Measurements from ENCODE around the gene PJVK.
A peak's percentile ranks its signal among the peaks of the same experiment; 100 is the strongest.
"Not testable (repeated sequence)": the region's sequence is repeated elsewhere in the genome, so short reads cannot be mapped to it uniquely, and the experiment has no call there.

PJVK gene

DNA sequence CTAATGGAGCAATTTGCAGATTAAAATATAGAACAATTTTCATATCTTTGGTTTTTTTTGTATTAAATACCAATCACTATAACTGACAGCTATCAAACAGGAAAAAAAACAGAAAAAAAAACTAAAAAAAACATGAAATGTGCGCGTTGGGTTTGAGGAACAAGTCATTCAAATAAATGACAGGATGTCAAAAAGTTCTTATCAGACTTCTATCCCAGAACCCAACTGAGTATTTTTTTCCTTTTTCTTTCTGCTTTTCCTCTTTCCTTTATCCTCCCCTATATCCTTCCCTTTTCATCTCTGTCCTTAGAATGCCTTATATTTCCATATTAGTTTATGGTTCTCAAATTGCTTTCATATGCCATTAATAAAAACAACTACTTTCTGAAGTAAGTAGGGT lies 14.5 kb upstream of the PJVK start:
- DNase-seq (ENCODE audit: low spot score): no peak

DNA sequence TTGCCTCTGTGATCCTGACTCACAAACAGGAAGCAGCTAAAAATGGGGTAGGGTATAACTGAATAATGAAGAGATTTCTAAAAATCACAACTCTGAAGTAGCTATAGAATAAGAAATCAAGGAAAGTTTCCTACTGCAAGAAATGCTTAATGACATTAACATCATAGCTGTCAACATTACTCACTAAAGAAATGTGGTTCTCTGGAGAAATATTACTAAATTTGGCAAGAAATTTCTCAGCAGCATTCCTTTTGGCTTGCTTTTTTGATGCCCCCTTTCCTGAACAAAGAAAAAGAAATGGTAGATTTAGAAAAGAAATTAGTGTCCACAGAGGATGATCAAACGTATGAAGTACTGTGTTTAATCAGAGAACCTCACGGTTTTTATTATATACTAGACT lies 9.8 kb upstream of the PJVK start:
- DNase-seq (ENCODE audit: low spot score): no peak

DNA sequence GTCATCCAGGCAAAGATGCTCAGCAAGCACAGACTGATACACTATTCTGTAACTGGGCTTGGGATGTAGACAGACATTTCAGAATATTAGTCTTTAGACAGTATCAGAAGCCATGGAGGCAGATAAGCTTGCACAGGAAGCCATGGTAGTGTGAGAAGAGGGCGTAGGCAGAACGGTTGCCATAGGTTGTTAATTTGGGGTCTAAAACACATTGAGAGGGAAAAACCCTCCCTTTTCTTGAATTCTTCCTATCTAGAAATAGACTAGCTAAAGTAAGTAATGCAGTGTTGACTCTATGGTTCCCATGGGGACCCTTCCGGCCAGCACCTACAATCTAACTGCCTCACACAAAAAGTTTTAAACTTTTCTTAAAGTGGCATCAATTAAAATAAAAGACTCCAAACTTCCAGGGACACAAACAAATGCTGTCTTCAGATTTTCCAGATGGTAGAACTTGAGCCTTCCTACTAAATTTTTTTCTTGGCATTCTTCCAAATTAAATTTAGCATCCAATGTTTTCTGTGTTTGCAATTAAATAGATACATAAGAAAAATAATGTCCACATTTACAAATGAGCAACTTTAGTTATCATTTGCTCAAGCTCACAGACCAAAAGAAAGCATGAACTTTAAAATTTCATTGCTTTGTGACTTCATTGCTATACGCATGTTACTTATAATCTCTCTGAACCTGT lies 2.1 kb upstream of the PJVK start:
- DNase-seq (ENCODE audit: low spot score): no peak

DNA sequence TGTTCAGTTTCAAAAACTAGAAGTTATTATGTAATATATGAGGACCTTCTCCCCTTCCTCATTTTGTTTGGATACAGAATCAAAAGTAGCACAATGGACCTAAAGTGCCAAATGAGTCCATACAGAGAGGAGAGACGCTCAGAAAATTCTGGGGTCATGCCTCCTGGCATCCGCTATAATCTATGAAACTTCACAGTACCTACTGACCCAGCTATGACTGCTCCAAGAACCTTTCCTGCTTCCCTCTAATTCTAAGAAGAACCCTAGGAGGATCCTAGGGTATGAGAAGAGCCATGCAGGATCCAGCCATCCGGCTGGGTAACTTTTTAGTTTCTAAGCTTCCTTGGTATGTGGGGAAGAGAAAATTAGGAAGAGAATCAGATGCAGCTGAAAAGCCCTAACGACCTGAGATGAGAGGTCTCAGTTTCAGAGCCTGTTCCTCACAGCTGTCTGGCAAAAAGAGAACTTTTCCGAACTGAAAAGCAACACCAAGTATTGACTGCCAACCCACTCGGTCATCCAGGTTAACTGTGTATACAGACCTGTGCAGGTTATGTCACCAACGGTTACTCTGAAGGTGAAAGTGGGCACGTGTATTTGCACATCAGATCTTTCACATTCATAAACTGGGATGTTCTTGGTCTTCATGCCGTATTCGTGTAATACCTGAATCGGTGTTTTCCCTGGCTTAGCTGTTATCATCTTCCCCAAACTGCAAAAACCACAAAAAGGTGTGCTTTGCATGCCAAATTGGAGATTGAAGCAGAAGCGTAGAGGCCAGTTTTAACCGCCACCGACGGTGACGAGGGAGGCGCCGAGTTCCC lies 1.3 kb upstream of the PJVK start:
- DNase-seq (ENCODE audit: low spot score): peak; percentile 5

DNA sequence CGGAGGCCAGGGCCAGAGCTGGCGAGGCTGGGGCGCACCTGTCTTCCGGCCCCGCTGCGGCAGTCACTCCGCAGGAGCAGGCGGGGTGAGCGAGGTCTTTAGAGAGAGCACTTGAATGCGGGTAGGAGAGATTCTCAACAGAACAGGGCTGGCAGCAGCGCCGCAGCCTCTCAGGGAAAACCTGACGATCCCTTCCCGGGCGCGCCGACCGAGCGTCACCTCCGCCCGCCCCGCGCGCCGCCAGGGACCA lies 729 bp upstream of the PJVK start:
- no peak for DNase-seq (ENCODE audit: low spot score)

DNA sequence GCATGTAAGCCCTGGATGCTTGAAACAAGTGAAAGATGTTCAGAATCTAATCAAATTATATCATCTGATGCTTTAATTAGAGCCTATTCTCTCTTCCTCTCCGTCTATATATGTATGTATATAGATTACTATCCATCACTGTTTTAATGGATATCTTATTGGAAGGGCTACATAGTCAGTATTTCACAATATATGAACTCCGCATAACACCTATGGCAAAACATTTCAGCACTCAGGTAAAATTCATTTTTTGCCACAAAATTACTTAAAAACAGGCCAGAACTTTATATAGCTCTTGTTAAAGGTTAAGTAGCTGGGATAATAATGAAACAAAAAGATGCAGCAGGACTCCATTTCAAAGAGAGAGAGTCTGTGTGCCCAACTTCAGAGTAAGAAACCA lies 1.2 kb downstream of the PJVK start:
- DNase-seq (ENCODE audit: low spot score): no peak

DNA sequence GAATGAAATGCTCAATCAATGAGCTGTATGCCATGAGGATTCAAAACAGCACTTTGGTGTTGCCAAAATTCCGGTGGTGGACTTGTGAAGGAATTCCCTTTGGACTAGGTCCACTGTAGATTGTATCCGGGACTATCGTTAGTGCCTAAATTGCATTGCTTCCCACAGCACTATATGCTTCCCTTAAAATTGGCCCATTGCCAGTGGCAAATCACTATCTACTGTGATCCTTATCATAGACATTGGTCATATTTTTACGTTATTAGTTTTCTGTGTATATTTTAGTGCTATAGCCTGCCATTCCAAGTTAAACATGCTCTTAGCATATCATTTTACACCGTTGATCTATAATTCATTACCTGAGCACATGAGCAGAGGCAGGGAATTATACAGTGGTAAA lies 1.7 kb downstream of the PJVK start:
- no peak for DNase-seq (ENCODE audit: low spot score)

DNA sequence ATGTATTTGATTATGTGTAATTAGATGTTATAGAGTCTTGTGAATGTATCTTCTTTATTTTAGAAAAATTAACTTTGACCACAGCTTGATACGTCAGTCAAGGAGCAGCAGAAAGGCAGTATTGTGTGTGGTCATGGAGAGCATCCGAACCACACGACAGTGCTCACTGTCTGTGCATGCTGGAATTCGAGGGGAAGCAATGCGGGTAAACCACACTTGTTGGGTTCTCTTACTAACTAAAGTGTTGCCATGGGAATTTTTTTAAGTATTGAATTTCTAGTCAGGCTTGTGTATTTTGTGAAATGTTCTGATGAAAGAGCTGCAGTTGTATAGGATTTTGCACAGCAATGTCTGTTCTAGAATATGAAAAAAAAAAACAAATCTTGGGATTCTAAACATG lies 4.8 kb downstream of the PJVK start:
- no peak for DNase-seq (ENCODE audit: low spot score)

DNA sequence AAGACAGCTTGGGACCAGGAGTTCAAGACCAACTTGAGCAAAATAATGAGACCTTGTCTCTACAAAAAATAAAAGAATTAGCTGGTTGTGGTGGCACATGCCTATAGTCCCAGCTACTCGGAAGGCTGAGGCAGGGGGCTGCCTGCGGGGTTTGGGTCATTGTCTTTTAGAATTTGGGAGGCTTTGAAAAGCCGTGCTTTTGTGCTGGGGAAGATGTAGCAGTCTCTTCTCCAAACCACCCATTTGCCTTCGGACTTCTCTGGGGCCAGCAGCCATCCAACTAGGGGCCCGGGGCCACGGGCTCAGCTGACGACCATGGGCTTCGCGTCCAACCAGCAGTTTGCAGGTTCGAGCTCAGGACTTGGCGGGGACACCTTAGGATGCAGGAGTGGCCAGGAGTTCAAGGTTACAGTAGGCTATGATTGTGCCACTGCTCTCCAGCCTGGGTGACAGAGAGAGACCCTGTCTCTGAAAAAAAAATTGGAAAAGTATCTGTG lies 6.3 kb downstream of the PJVK start:
- DNase-seq (ENCODE audit: low spot score): no peak

DNA sequence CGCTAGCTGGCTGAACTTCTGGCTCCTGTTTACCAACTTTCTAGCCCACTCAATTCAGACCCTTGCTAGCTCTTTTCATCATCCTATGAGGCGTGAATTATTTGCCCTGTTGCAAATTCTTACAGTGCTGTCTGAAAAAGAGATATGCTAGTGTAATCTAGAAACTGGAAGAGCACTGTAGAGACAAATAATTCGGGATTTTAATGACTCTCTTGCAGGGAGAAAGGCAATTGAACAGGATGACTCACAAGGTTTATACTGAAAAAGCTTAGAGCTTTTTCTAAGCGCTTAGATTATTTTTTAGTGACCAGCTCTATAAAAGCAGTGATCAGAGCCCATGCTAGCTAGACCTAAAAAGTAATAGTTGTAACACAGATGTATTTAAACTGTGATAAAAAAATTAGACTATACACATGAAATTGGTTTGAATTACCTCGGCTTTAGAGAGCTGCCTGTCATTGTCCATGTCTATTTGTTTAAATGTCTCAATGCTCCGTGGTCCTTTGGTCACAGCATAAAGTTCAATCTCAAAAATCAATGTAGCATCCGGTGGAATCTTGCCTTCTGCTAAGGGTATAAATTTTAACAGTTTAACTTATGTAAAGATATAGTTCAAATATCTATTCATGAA lies 18.2 kb downstream of the PJVK start:
- DNase-seq (ENCODE audit: low spot score): no peak

DNA sequence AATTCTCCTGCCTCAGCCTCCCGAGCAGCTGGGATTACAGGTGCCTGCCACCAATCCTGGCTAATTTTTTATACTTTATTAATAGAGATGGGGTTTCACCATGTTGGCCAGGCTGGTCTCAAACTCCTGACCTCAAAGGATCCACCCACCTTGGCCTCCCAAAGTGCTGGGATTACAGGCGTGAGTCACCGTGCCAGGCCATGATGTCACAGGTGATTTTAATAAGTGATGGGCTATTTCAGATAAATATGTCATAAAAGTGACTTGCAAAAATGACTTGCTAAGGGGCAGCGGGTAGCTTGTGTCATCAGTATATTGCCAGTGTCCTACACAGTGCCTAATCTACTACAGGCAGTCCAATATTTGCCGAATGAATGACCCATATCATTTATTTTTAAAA lies 20.1 kb downstream of the PJVK start:
- not testable (repeated sequence) for DNase-seq (ENCODE audit: low spot score)

DNA sequence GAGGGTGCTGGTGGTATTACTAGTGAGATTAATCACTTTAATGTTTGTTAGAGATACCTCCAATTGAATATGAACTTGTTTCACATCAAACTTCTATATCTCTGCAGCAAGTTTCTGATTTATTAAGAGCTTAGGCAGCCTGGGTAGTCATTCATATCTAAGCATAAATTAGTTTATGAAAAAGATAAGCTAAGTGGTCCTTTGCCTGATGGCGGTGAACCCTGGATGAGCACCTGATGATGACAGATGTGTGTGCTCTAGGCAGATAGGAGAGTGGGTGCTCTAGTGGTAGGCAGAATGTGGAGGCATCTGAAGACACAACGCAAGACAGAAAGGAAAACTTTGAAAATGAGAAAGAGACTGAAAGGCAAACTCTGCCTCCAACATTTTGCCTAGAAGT lies 22.2 kb downstream of the PJVK start:
- DNase-seq (ENCODE audit: low spot score): no peak

DNA sequence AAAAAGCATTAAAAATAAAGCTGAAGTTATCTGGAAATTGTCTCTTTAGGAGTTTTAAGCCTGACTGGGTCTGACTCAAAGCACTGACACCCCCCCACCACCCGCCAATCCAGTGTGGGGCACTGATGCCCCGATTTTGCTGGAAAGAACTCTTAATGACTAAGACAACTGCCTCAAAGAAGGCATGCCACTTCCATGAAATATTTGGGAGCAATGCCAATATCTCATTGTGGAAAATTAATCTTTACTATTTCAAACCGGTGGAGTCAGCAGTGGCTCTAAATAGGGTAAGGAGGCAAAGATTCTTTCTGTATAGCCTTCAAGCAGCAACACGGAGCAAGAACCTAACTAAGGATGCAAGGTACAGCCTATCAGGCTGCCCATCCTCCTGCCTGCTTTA lies 22.8 kb downstream of the PJVK start:
- peak; percentile 20 for DNase-seq (ENCODE audit: low spot score)

DNA sequence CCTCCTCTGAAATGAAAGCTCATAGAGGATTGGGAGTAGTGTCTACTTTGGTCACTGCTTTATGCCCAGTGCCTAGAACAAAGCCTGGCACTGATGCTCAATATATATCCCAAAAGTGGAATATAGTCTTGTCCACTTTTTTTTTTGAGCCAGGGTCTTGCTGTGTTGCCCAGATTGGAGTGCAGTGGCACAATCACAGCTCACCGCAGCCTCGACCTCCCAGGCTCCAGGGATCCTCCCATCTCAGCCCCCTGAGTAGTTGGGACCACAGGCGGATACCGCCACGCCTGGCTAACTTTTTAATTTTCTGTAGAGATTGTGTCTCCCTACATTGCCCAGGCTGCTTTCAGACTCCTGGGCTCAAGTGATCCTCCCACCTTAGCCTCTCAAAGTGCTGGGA lies 23.4 kb downstream of the PJVK start:
- no peak for DNase-seq (ENCODE audit: low spot score)

DNA sequence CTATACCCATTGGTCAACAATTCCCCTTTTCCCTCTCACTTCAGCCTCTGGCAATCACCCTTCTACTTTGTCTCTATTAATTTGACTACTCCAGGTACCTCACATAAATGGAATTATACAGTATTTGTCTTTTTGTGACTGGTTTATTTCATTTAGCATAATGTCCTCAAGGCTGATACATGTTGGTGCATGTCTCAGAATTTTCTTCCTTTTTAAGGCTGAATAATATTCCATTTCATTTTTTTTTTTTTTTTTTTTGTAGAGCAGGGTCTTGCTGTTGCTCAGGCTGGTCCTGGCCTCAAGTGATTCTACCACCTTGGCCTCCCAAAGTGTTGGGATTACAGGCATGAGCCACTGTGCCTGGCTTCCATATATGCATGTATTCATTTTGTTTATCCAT lies 25.3 kb downstream of the PJVK start:
- no peak for DNase-seq (ENCODE audit: low spot score)

DNA sequence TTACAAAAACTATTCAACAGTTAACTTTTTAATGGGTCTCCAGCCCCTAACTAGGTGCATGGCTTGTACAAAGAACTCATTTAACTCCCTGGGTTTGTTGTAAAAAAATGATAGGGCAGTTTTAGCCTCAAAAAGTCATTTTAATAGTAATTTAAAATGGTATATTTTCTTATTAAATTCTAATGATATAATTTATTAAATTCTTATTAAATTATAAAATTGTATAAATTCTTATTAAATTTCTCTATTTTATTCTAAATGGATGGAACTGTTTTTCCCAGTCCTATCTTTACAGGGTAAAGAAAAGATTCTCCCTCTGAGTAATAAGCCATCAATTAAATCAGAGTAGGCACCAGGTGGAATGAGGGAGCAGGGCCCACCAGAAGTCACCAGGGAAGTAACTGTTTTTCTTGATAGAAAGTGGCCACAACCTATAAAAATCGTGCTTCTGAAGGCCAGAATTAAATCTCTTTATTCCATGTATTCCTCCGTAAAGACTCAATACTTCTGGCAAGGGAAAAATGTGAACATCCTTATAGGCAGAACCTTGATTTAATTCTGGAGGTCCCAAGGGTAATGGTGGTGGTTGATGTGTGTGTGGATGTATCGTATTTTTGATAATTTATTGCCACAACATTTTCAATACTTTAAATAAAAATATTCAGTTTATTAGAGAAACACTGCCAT lies 26.4 kb downstream of the PJVK start:
- DNase-seq (ENCODE audit: low spot score): no peak

DNA sequence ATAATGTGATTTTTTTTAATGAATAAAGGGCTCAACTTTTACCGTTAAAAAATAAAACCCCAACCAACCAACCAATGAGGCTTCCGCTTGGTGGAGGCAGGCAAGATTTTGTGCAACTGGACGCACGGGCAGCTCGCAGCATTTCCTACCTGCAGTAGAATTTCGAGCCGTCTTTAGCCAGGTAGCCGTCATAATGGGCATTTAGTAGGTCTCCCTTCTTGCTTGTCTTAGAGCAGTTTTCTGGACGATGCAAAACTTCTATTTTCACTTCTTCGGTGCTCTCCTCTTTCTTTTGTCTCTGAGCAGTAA lies 26.9 kb downstream of the PJVK start:
- DNase-seq (ENCODE audit: low spot score): no peak

DNA sequence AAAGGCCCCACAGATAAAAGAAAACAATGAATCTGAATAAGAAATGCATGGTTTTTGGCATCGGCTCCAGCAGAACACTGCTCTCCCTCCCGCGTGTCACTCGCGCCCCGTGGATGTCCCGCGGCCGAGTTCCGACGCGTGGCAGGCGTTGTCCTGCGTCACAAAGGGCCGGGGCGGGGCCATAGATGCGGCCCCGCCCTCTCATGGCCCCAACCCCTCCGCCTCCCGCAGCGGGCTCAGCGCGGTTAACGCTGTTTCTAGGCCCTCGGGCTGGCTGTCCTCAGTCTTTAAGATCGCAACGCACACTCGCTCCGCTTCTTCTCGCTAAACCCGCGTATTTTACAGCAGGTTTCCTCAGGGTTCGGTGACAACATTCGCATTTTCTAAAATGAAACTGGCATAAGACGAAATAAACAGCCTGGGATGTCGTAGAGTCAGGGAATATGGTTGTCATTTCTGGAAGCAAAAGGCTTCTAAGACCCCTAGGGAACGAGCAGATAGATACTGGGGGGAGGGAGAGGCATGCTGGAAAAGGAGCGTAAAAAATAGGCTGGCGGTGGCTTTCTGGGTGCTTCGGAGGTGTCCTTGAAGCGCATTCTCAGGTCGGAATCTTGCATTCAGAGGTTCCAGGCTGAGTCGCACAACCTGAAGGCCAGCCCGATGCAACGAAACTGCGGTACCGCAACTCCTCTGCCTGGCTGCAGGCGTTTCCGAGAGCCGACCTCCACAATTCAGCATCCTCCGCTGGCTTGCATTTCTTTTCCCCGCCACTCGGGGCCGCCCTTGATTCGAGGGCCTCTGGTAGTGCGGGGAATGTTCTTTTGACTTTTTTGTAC lies 27.5 kb downstream of the PJVK start, which contains the start of gene FKBP7:
TSS of gene FKBP7 (minus strand) at position 162 of the 836 bp plus-strand sequence. CDS start at position 61, 101 bp downstream.
- DNase-seq (ENCODE audit: low spot score): peak; percentile 89

DNA sequence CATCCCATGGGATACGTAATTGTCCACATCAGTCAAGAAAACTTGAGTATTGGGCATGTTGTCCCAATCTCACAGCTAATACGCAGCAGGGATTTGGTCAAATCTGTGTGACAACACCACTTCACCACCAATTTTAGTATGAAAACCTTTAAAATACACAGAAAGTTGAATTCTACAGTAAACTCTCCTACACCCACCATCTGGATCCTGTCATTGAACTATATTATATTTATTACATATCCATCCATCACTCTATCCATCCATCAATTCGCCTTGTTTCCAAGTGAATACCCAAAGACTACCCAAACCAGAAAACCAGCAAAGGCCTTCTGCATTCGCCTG lies 28.1 kb downstream of the PJVK start:
- no peak for DNase-seq (ENCODE audit: low spot score)

DNA sequence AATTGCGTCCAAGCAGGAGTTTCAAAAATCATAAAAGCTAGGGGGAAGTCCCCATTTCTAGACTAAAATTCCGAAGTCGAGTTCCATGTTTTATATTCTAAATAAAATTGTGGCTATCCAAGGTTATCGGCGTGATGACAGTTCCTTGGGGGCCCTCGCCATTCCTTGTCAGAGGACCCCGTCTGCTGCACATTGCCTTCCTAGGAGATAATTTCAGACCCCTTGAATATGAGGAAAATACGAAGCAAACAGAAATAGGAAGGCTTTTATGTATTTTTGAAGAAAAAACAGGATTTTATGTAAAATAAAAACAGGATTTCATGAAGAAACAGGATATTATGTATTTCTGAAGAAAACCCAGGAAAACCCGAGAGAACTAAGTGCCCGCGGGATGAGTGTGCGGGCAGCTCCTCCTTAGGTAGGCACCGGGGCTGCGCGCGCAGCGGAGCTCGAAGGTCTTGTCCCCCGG lies 28.6 kb downstream of the PJVK start:
- DNase-seq (ENCODE audit: low spot score): no peak

DNA sequence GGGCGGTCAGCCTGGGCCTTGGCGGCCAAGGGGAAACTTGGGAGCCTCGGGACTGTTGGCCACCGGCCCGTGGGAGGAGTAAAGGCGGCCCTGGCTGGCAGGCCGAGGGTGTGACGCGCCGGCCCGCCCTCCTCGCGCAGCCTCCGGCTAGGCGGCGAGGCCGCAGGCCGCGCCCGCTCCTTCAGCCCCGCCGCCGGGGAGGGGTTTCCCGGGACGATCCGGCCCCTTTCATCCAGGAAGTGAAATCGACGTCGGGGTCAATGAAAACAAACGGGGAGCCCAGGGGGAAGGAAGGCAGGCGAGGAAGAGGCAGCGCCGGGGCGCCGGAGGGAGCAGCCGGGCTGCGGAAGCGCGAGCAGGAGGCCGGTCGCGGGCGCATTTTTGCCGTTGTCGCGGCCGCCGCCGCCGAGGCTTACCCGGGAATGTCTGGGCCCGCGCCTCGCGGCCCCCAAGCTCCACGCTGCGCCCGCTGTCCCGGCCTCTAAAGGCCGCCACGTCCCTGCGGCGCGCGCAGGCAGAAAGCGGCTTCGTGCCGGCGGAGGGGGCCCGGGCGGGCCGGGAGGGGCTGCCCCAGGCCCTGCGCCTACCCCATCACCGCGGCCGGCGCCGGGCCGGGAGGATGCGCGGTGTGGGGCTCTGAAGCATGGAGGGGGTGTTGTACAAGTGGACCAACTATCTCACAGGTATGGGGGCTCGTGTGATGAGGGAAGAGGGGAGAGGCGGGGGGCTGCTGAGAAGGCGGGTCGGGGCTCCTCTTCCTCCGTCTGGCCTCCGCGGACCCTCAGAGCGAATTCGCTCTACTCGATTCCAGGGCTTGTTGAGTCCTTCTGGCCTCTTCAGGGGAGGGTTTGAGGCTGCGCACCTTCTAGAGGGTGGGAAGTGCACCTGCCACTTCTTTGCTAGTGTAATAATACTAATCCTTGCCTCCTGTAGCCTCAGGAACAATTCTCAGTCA lies 29.3 kb downstream of the PJVK start, which contains the start of gene PLEKHA3:
TSS of gene PLEKHA3 (plus strand) at position 231 of the 955 bp plus-strand sequence. CDS start at position 644, 413 bp downstream.
- peak; percentile 98 for DNase-seq (ENCODE audit: low spot score)

Measured in AG08395 (cell line).